IMR-90 (cell line): Measurements from ENCODE around the gene CCDC87. TPM values are rescaled to one million over a fixed set of nuclear protein-coding genes. Genes with fewer than 3 reads are reported as not detected.
A peak's percentile ranks its signal among the peaks of the same experiment; 100 is the strongest.

Source experiments
- ATAC-seq: fragments of 200-7000 bp; cut with Tn5 transposase; 2 replicates; pipeline ENCODE4 v1.9.1; 2020; ENCODE audit warnings: low read depth, mild to moderate bottlenecking, moderate library complexity
- BruUV-seq: library from RNA; stranded (reverse); fragments of 400-500 nt; replicated peaks from 2 replicates; lab custom pipeline; 2021; lab: Mats Ljungman, UMichigan
- CTCF ChIA-PET: fragments of 300-600 bp; formaldehyde crosslinking; extraction: SDS; loops from one replicate; lab custom pipeline; 2021; ENCODE audit warnings: antibody characterized with exemption; lab: Yijun Ruan, JAX
- POLR2A ChIA-PET: fragments of 300-600 bp; sonication (Branson Sonifier 250); formaldehyde crosslinking; loops from one replicate; lab custom pipeline; 2022; ENCODE audit warnings: antibody characterized with exemption; ENCODE audit not compliant: unreplicated experiment; lab: Charles Lee
- DNase-seq: peaks from one replicate; pipeline ENCODE4 v3.0.0; 2013
- H2AFZ ChIP-seq: replicated peaks from 2 replicates; pipeline ENCODE3; 2013; ENCODE audit warnings: low read length, mild to moderate bottlenecking; ENCODE audit not compliant: poor library complexity
- H2AK5ac ChIP-seq: 2 replicates; pipeline ENCODE4 v1.6.1; 2013; ENCODE audit warnings: low read depth, low read length, inconsistent platforms
- H2AK9ac ChIP-seq: replicated peaks from 2 replicates; pipeline ENCODE3; 2013; ENCODE audit warnings: mild to moderate bottlenecking, low read depth, low read length, moderate library complexity; ENCODE audit not compliant: poor library complexity
- H2BK120ac ChIP-seq: 2 replicates; pipeline ENCODE4 v1.6.1; 2013; ENCODE audit warnings: low read depth, low read length, inconsistent platforms
- H2BK15ac ChIP-seq: 3 replicates; pipeline ENCODE4 v1.6.1; 2013; ENCODE audit warnings: low read depth, low read length, inconsistent platforms
- H2BK20ac ChIP-seq: 2 replicates; pipeline ENCODE4 v1.6.1; 2013; ENCODE audit warnings: low read depth, mild to moderate bottlenecking, inconsistent platforms, low read length, moderate library complexity
- H2BK5ac ChIP-seq: 2 replicates; pipeline ENCODE4 v1.6.1; 2013; ENCODE audit warnings: mild to moderate bottlenecking, low read depth, low read length, inconsistent platforms; ENCODE audit not compliant: poor library complexity, severe bottlenecking
- H3K14ac ChIP-seq: replicated peaks from 2 replicates; pipeline ENCODE4 v1.6.1; 2013; ENCODE audit warnings: low read depth, low read length, inconsistent platforms
- H3K18ac ChIP-seq: 2 replicates; pipeline ENCODE4 v1.6.1; 2013; ENCODE audit warnings: low read depth, low read length, control low read depth
- H3K23ac ChIP-seq: 2 replicates; pipeline ENCODE4 v1.6.1; 2013; ENCODE audit warnings: low read depth, low read length, inconsistent platforms
- H3K27ac ChIP-seq: 2 replicates; pipeline ENCODE4 v1.5.1; 2013; ENCODE audit warnings: mild to moderate bottlenecking, control low read depth, low read length; ENCODE audit not compliant: insufficient read depth
- H3K27me3 ChIP-seq: 2 replicates; pipeline ENCODE4 v1.6.1; 2013; ENCODE audit warnings: low read length; ENCODE audit not compliant: control insufficient read depth, insufficient read depth
- H3K36me3 ChIP-seq: 2 replicates; pipeline ENCODE4 v1.6.1; 2013; ENCODE audit warnings: low read length, mixed read lengths; ENCODE audit not compliant: control insufficient read depth, insufficient read depth
- H3K4ac ChIP-seq: 2 replicates; pipeline ENCODE4 v1.6.1; 2013; ENCODE audit warnings: low read depth, low read length, inconsistent platforms
- H3K4me1 ChIP-seq: 2 replicates; pipeline ENCODE4 v1.6.1; 2013; ENCODE audit warnings: low read length, mixed read lengths; ENCODE audit not compliant: control insufficient read depth, insufficient read depth
- H3K4me2 ChIP-seq: 2 replicates; pipeline ENCODE4 v1.6.1; 2013; ENCODE audit warnings: low read depth, mild to moderate bottlenecking, control low read depth, low read length, moderate library complexity
- H3K4me3 ChIP-seq: 2 replicates; pipeline ENCODE4 v1.5.1; 2013; ENCODE audit warnings: low read depth, mild to moderate bottlenecking, control low read depth, low read length, moderate library complexity; ENCODE audit not compliant: insufficient read depth
- H3K56ac ChIP-seq: 2 replicates; pipeline ENCODE4 v1.6.1; 2013; ENCODE audit warnings: low read length, inconsistent platforms; ENCODE audit not compliant: insufficient read depth; ENCODE audit errors: extremely low read depth
- H3K79me1 ChIP-seq, 2 experiments: 2 replicates each; pipeline ENCODE4 v1.6.1; 2013; ENCODE audit warnings: low read length in 2 of 2, inconsistent platforms in 1 of 2, low read depth in 1 of 2
- H3K9ac ChIP-seq: 2 replicates; pipeline ENCODE4 v1.6.1; 2013; ENCODE audit warnings: low read depth, low read length, control low read depth
- H3K9me1 ChIP-seq: 2 replicates; pipeline ENCODE4 v1.6.1; 2013; ENCODE audit warnings: low read length, inconsistent platforms; ENCODE audit not compliant: insufficient read depth
- H3K9me3 ChIP-seq: 2 replicates; pipeline ENCODE4 v1.6.1; 2013; ENCODE audit warnings: low read length; ENCODE audit not compliant: control insufficient read depth, insufficient read depth
- H4K20me1 ChIP-seq: 2 replicates; pipeline ENCODE4 v1.6.1; 2013; ENCODE audit warnings: low read length, inconsistent platforms; ENCODE audit not compliant: insufficient read depth
- H4K5ac ChIP-seq: 2 replicates; pipeline ENCODE4 v1.6.1; 2013; ENCODE audit warnings: mild to moderate bottlenecking, low read depth, low read length, control low read depth
- H4K8ac ChIP-seq, 2 experiments: 2 replicates each; pipeline ENCODE4 v1.6.1; 2013; ENCODE audit warnings: low read depth in 2 of 2, low read length in 2 of 2, control low read depth in 1 of 2, inconsistent platforms in 1 of 2
- H4K91ac ChIP-seq: 2 replicates; pipeline ENCODE4 v1.6.1; 2013; ENCODE audit warnings: low read depth, low read length, inconsistent platforms; ENCODE audit not compliant: insufficient read depth
- CEBPB ChIP-seq: IDR thresholded peaks from 2 replicates; pipeline ENCODE4 v1.6.1; 2012; ENCODE audit warnings: low read depth, low read length, improper control_type of control experiment
- CTCF ChIP-seq: conservative IDR thresholded peaks from 2 replicates; pipeline ENCODE4 v1.5.1; 2012; ENCODE audit warnings: mild to moderate bottlenecking, low read depth, low read length, improper control_type of control experiment
- MAZ ChIP-seq: IDR thresholded peaks from 2 replicates; pipeline ENCODE4 v1.6.1; 2012; ENCODE audit warnings: low read depth, mild to moderate bottlenecking, low read length, improper control_type of control experiment, moderate library complexity, borderline replicate concordance
- POLR2A ChIP-seq: IDR thresholded peaks from 2 replicates; pipeline ENCODE4 v1.6.1; 2012; ENCODE audit warnings: mild to moderate bottlenecking, low read depth, low read length
- USF2 ChIP-seq: fragments of 150-350 bp; IDR thresholded peaks from 2 replicates; pipeline ENCODE4 v1.6.1; 2017; ENCODE audit warnings: mild to moderate bottlenecking, antibody characterized with exemption, low read length, low read depth
- WGBS, 2 experiments: methylation state at CpG; one replicate each; pipeline versions ENCODE4 v1.1.5 to v1.1.7; 2013; ENCODE audit warnings: missing lambda C conversion rate in 2 of 2; ENCODE audit not compliant: insufficient read length in 1 of 2; ENCODE audit errors: extremely low coverage in 2 of 2; 5-methylcytosine and 5-hydroxymethylcytosine counted together
- dilution Hi-C: fragments of 300-500 bp; cut with HindIII; formaldehyde crosslinking; loops from one replicate; pipeline ENCODE4 v1.14.3; 2018; ENCODE audit warnings: low sequenced_read_pairs; ENCODE audit not compliant: unreplicated experiment
- in situ Hi-C: fragments of 300-500 bp; cut with MboI; formaldehyde crosslinking; loops from 3 replicates; pipeline ENCODE4 v1.14.3; 2019; ENCODE audit warnings: low sequenced_read_pairs, inconsistent platforms, mixed read lengths
- intact Hi-C: fragments of 100-400 bp; cut with micrococcal nuclease; formaldehyde crosslinking; loops from 2 replicates; pipeline ENCODE4 v1.10.0; 2022
- polyA plus RNA-seq, 3 experiments: library from polyadenylated mRNA; depleted of rRNA; stranded (reverse); fragments of >200 nt; gene quantifications; 2 replicates each; pipeline ENCODE4 v1.2.3, GENCODE V29; 2012; ENCODE audit warnings: low replicate concordance in 1 of 3
- total RNA-seq: library from RNA; depleted of rRNA; stranded (reverse); fragments of >200 nt; gene quantifications from 2 replicates; pipeline ENCODE4 v1.2.3, GENCODE V29; 2012

Gene CCDC87
- total and polyA plus RNA-seq, 2 of the 4 experiments (the other 2 are of a cell fraction) = 0.18 to 0.19 TPM

- H4K20me1 ChIP-seq = peaks cover 77% of the 10 kb centered on the region
- WGBS, 2 experiments = no CpG with 5 or more reads among the region's 4 CpGs
- H3K9me3 ChIP-seq = no peaks in the 10 kb centered on the region
- peak; percentile 57 for DNase-seq
- 0 out of 2 replicates have a peak overlapping the region, but pooled peaks have one; percentile 13 for H3K27ac ChIP-seq
- H3K4me1 ChIP-seq = peaks cover 3% of the 10 kb centered on the region; the same call in 1 of the 2 replicates
- no peak overlapping the region for H2BK15ac ChIP-seq
- TF ChIP-seq USF2 (no peak), MAZ (no peak), CTCF (no peak), POLR2A (0 out of 2 replicates have a peak, but pooled peaks have one; percentile 21), CEBPB (no peak)
- H3K4me2 ChIP-seq = peak overlapping the region; percentile 97
- H3K14ac ChIP-seq = peak overlapping the region; percentile 61
- in situ Hi-C loops = no loop called here
- intact Hi-C loops = loop anchor here (2.0 kb wide), 1 partner anchor 140 kb away; no protein-coding TSS in a partner anchor
- no peak overlapping the region for H4K8ac ChIP-seq
- no peak overlapping the region; the same call in 1 of the 2 replicates for H3K9ac ChIP-seq
- dilution Hi-C loops = no loop called here
- ChIA-PET POLR2A (interaction anchor here (0.6 to 1.7 kb wide), 2 partner anchors 19 to 290 kb away, joined by 7 to 11 read pairs; partner anchors contain the start of gene RBM4), CTCF (interaction anchor here (1.0 to 1.1 kb wide), 2 partner anchors 19 to 40 kb away, joined by 3 to 5 read pairs; no protein-coding TSS in a partner anchor)
- no peaks in the 10 kb centered on the region for H3K27me3 ChIP-seq
- H3K79me1 ChIP-seq = peaks cover 12 to 67% of the 10 kb centered on the region in 2 experiments; a peak in 3 of 4 replicates
- H3K4ac ChIP-seq = no peak overlapping the region
- ATAC-seq = no peak
- peak overlapping the region; percentile 21 for H2BK5ac ChIP-seq
- no peak overlapping the region for H2BK20ac ChIP-seq
- H3K56ac ChIP-seq = no peak overlapping the region
- H4K5ac ChIP-seq = no peak overlapping the region
- peak overlapping the region; percentile 16 for H2AK9ac ChIP-seq
- H4K91ac ChIP-seq = no peak overlapping the region
- H3K18ac ChIP-seq = no peak overlapping the region
- peaks cover 18% of the 10 kb centered on the region for H3K36me3 ChIP-seq
- no peak overlapping the region for H2BK120ac ChIP-seq
- peak overlapping the region; percentile 65; the same call in 1 of the 2 replicates for H3K4me3 ChIP-seq
- no peak overlapping the region for H2AK5ac ChIP-seq
- BruUV-seq = no TSS peak
- H3K23ac ChIP-seq = peak overlapping the region; percentile 73; the same call in 1 of the 2 replicates
- no peak overlapping the region for H2AFZ ChIP-seq
- peaks cover 21% of the 10 kb centered on the region for H3K9me1 ChIP-seq
Measured at GRCh38 chr11:66619080-66619554, 26.3 kb upstream of the CCDC87 start.
